HG03025 (cell line): ENCODE data around the gene RFWD3.

ENCODE experiments used
- ATAC-seq: cut with Tn5 transposase; IDR thresholded peaks from one replicate; pipeline ENCODE4 v1.9.1; 2021; ENCODE audit warnings: mild to moderate bottlenecking, moderate library complexity; ENCODE audit not compliant: unreplicated experiment, low FRiP score

Gene RFWD3

DNA sequence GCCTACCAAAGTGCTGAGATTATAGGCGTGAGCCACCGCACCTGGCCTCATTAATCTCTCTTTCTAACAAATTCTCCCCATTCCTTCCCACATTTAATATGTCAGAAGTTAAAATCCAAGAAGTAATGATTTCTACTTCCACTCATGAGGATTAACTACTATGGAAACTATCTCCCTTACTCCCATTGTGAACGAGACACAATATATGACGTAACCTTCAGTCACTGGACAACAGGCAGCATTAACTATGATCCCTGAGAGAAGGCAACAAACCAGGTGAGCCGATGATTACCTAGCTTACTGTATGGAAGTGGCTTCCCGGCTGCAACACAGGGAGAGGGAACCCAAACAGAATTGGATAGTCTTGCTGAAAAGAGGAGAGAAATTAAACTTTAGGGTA is 79.7 kb downstream of the RFWD3 start:
- ATAC-seq: no peak

DNA sequence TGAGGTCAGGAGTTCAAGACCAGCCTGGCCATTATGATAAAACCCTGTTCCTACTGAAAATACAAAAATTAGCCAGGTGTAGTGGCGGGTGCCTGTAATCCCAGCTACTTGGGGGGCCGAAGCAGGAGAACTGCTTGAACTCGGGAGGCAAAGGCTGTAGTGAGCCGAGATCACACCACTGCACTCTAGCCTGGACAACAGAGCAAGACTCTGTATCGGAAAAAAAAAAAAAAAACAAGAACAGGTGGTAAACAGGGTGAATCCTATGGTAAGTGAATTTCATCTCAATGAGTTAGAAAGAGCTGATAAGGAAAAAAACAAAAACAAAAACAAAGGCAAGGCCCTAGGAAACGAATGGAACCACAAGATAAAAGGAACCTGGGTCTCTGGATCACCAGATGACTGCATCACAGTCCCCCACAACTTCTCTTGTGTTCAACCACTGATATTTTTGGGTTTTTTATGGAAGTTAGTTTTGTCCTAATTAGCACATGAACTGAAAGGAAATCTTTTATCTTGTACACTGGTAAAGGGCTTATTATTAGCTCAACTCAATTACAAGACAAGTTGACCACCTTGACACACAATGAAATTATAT is 80.7 kb downstream of the RFWD3 start:
- ATAC-seq: no peak

DNA sequence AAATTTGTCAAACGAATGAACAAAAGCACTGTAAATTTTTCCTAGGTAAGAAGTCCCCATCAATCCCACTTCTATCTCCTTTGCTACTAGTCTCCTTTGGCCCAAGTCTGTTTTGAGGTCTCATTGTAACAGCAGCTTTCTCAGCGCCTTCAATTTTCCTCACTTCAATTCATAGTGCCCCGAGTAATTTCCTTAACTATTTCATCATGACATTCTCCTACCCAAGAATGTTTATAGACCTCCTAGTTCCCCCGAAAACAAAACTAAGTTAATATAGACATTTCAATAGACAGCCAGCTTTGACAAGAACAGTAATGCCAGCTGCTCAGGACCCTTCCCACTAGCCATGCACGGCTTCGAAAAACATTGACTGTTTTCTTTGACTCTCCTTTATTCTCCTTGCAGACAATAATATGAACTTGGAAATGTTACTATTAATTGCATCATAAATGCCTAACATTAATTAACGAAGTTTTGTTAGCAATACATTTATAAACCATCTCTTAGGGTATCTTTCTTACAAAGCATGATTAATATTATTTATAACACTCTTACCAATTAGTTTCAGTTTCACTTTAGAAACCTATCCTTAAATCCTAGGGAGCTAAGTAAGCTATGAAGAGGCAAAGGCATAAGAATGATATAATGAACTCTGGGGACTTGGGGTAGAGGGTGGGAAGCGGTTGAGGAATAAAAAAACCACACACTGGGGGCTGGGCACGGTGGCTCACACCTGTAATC is 82.6 kb downstream of the RFWD3 start:
- no peak for ATAC-seq

DNA sequence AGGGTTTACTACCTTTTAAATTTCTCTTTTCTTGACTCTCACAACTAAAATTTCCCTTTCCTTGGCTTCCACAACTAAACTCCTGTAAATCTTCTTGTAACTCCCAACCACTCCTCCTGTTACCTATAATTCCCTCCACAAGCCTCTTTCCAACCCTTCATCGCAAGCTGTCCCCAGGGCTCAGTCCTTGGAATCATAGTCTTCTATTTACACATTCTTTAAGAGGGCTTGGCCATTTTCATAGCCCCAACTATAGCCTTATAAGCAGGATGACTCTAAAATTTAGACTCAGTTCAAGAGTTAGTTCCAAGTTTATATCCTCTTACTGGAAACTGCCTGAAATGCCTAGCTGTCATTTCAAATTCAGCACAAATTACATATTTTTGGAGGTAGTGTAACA is 83.7 kb downstream of the RFWD3 start:
- ATAC-seq: no peak

DNA sequence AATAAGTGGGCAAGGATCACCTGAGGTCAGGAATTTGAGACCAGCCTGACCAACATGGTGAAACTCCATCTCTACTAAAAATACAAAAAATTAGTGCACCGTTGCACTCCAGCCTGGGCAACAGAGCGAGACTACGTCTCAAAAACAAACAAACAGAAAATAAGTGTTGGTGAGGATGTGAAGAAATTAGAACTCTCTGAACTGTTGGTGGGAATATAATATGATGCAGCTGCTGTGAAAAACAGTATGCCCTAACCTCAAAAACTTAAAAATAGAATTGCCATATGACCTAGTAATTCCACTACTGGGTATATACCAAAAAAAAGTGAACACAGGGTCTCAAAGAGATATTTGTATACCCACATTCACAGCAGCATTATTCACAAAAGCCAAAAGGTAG is 85.8 kb downstream of the RFWD3 start:
- no peak for ATAC-seq

- ATAC-seq: no peak
Measured at GRCh38 chr16:74578838-74579237, 87.8 kb downstream of the RFWD3 start.

GRCh38 chr16:74578433-74578832 is 88.2 kb downstream of the RFWD3 start:
- no peak for ATAC-seq

GRCh38 chr16:74577882-74578366 is 88.8 kb downstream of the RFWD3 start:
- ATAC-seq: no peak

- ATAC-seq: no peak
Measured at GRCh38 chr16:74575807-74576643, 90.7 kb downstream of the RFWD3 start.

GRCh38 chr16:74575175-74575806 is 91.4 kb downstream of the RFWD3 start:
- no peak for ATAC-seq

DNA sequence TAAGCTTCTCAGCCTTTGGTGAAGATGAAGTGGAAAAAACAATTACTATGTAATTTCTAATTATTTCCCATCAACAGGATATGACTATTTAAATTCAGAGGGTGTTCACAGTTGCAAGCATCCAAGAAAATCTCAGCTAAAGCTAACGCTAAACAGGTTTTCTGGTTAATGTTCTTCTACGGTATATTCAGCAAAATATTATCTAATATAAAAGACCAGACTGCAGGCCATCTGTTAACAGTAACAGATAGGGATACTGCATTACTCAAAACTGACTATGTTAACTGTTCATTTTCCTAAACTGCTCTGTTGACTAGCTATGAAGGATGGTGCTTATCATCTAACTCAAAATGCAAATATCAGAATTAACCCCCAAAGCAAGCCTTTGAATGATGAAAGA is 92.5 kb downstream of the RFWD3 start:
- ATAC-seq: no peak

DNA sequence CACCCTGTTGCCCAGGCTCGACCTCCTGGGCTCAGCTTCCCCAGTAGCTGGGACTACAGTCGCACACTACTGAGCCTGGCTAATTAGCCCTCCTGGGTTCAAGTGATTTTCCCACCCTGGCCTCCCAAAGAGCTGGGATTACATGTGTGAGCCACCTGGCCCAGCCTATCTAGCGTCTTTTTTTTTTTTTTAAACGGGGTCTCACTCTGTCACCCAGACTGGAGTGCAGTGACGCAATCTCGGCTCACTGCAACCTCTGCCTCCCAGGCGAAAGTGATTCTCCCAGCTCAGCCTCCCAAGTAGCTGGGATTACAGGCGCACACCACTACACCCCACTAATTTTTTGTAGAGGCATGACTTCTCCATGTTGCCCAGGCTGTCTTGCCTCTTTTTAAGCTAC is 93.1 kb downstream of the RFWD3 start:
- ATAC-seq: no peak
